NCI-H446 treated with DMSO at 0.1 percent for 48 hours (cell line): ENCODE measurements around the gene DST.
A peak's percentile ranks its signal among the peaks of the same experiment; 100 is the strongest.

ENCODE experiments used
- DNase-seq: peaks from one replicate; lab custom pipeline; 2025; lab: John Stamatoyannopoulos, UW

DST gene

DNA sequence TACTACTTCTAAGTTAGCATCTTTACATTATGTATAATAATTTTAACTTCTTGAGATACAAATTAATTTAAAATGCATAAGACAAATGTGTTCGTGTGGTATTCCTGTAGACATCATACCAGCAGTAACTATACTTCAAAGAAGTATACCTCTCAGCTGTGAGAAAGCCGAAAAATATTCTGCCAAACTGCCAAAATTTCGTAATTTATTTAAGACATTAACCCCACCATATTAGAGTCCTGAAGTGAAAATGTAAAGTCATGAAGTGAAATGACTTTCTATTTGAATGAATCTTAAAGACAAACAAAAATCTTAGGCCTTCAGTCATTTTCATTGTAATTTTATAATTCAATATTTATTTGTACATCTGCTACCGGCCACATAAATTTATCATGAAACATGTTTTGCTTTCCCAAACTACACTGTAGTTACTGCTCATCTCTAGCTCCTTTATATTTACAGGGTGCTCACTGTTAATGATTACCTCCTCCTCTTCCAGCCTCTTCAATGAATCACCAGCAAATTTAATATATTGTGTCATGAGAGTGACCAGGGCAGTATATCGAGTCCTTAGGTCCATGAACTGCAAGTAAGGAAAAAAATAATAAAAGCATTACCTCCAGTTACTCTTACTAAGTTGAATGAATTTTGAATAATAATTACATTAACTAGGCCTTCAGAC, 18.5 kb downstream of the DST start:
- DNase-seq, result no peak

DNA sequence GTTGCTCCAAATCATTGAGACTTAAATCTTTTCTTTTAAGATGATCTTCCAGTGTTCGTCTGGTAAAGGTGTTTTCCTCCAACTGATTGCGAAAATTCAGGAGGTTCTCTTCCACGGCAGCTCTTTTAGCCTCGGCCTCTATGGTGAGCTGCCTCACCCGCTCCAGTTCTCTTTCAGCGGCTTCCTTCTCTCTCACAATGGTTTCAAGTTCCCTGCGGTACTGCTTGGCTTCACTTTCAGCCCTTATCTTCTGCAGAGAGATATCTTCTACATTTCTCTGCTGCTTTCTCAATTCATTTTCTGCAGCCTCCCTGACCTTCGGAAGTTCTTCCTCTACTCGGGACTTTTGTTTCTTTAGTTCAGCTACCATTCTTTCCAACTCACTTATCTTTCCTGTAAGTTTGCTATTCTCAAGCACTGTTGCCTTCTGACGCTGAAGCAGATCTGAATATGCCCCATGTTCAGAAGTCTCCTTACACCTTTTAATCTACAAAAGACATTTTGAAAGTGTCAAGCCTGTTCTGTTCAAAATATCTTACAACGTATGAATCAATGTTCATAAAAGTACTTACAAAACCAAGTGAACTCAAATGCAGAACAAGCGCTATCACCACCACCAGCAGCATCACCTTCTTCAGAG, 22.3 kb downstream of the DST start:
- DNase-seq, result no peak

GRCh38 chr6:56618050-56618449, 24.6 kb downstream of the DST start:
- no peak for DNase-seq

GRCh38 chr6:56616967-56617366, 25.7 kb downstream of the DST start:
- DNase-seq, result no peak

- DNase-seq, result no peak
Observed at GRCh38 chr6:56613247-56613851, 29.3 kb downstream of the DST start.

- no peak for DNase-seq
Observed at GRCh38 chr6:56608332-56608731, 34.4 kb downstream of the DST start.

- no peak for DNase-seq
Observed at GRCh38 chr6:56607111-56607752, 35.5 kb downstream of the DST start.

- no peak for DNase-seq
Observed at GRCh38 chr6:56605435-56605834, 37.3 kb downstream of the DST start.

DNA sequence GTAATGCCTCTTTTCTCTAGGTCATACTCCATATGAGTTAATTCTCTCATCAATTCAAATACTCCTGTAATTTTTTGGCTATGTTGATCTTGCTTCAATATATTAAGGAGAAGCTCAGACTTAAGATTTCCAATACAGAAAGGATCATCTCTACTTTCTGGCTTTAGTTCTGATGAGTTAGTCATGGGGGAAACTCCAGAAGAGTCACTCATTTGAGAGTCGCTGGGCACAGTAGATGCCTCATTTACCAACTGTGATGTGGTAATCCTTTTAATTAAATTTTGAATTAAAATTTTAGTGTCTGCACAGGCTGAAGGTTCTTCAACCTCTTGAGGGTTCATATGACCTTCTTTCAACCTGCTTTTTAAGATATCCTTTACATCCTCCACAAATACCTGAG, 38.5 kb downstream of the DST start:
- DNase-seq, result no peak

DNA sequence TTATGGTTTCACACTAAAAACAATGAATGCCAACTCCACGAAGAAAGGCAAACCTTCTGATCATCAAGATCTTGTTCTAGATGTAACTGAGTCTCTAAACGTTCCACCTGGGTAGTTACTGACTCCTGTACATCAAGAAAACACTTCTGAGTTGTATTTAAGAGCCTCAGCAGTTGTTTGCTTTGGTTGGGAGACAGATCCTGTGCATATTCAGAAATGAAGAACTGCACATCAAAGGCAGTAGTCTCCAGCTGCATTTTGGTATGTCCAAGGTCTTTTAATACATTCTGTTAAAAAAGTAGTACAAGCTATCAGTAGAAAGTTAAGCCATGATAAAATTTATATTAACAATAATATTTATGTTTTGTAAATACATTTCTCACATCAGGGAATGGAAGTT, 41.3 kb downstream of the DST start:
- no peak for DNase-seq

GRCh38 chr6:56595490-56596122, 47.1 kb downstream of the DST start:
- peak; percentile 25 for DNase-seq

- no peak for DNase-seq
Observed at GRCh38 chr6:56594699-56595098, 48.0 kb downstream of the DST start.

DNA sequence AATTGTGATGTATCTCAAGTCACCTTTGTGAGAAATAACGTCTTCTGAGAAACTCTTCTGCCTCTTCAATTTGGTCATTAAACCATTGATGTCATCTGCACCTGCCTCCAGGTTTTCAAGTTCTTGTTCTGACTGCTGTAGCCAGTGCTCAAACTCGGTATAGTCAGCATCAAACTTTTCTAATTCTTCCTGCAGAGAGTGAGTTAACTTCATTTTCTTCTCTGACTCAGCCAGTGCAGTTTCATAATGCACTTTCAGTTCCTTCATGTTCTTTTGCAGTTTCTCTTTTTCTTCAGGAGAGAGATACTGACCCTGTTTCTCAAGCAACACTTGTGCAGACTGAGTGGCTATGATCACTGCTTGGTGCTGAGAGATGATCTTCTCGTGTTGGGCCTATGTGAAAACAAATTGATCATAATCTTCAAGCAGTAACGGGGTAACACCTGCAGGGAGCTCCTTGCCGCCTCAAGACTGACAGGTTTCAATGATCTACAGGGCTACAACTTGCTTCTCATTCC, 48.8 kb downstream of the DST start:
- no peak for DNase-seq

DNA sequence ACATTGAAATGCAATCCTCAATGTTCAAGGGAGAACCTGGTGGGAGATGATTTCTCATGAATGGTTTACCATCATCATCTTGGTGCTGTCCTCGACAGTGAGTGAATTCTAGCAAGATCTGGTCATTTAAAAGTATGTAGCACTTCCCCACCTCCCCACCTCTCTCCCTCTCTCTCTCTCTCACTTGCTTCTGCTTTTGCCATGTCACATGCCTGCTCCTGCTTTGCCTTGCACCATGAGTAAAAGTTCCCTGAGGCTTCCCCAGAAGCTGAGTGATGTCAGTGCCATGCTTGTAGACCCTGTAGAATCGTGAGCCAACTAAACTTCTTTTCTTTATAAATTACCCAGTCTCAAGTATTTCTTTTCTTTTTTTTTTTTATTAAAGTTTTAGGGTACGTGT, 60.5 kb downstream of the DST start:
- DNase-seq, result no peak

DNA sequence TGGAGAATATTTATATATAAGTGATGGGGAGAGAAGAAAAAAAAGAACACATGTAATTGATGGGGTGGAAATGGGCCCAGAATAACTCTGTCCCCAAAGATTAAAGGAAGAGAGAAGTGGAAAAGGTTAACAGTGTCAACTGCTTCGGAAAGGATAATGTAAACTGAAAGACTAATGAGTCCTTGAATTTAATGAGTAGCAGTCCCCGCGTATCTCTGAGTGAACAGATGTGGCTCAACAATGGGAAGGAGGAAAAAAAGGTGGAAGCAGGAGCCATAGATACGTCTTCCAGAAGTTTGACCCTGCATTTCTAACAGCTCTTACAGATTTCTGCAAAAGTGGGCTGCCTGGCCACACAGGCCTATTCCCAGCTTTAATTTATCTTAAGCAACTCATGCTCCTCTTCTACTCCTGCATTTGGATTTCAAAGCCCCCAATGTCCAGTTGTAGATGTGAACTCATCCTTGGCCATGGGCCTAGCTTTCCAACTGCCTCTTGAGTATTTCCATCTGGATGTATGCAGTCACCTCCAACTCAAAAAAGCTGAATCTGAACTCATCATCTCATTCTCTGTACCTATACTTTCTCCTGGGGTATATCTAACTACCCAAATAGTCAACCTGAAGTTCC, 61.3 kb downstream of the DST start:
- no peak for DNase-seq

GRCh38 chr6:56580271-56580670, 62.4 kb downstream of the DST start:
- no peak for DNase-seq

GRCh38 chr6:56579155-56579851, 63.4 kb downstream of the DST start:
- no peak for DNase-seq

DNA sequence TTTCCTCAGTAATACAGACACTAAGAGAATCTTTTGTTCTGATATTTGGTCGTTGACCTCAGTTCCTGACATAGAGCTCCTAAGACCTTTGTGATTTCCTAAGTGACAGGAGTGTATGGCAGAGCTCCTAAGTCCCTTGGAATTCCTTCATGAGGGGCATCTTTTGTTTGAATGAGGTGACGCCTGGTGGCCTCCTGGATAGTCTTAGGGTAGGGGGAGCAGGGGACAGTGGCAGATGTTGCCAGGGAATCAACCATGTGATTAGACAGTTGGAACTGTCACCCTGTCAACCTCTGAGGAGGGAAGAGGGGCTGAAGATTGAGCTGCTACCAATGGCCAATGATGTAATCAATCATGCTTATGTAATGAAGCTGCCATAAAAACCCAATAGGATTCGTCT, 67.0 kb downstream of the DST start:
- no peak for DNase-seq

DNA sequence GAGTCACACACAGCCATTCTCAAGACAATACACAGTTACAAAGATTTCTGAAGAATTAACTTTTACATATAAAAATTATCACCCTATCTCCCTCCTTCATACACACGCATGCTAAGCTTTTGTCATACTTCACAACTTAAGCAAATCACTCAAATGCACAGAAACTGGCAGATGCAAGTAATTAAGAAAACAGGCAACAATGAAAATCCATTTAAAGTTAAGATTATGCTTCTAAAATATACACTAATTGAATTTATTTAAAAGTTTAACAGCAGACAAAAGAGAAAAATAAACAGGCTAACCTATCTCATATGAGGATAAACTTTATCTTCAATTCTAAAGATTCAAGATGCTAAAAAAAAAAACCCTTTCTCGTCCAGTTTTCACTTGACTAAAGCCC, 68.4 kb downstream of the DST start:
- DNase-seq, result no peak

DNA sequence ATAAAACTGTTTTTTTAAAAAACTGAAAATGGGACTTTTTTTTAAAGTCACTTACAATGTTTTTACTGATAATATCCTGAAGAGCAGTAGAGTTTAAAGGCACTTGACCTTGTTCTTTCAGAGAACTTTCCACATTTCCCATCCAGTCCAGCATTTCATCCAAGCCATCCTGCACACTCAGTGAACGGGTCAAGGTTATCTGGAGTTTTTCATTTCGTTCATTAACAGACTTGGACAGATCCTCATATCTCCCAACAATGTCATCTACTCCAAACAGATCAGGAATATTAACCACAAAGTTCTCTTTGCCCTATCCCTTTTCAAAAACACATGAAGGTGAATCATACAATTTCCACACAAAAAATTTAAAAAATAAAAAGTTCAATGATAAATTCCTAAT, 69.1 kb downstream of the DST start:
- no peak for DNase-seq

DNA sequence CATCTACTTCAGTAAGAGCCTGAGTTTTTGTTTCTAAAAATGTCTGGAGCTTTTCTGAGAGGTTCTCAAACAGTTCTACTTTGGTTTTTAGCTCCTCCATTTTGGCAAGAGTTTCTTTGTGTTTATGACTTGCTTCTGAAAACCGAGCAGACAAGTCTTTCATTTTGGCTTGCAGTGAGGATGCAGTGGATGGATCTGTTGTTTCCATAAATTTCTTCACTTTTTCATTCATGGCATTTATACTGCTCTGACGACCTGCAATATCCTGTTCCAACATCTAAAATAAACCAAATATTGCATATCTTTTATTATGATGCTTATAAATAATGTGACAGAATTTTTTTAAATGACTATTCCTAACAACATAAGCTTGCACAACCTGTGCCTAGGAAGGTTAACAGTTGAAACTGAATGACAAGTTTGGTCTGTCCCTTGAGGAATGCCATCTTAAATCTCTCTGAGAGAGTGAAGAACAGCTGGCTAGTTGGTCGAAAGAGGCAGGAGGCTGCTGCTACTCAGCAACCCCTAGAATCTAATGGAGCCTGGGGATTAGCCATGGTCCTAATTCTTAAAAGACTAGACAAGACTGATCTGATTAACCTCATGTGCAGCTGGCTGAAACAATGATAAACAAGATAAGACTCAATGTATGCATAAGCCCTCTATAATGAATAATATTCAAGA, 69.8 kb downstream of the DST start:
- no peak for DNase-seq
